Left colon (tissue), 2 donors: Measurements from ENCODE around the gene IL20. TPM values are rescaled to one million over a fixed set of nuclear protein-coding genes. Genes with fewer than 3 reads are reported as not detected.

ENCODE experiments used
- ATAC-seq: fragments of 200-7000 bp; cut with Tn5 transposase; one replicate; pipeline ENCODE4 v1.9.1; 2020; ENCODE audit warnings: mild to moderate bottlenecking, moderate library complexity
- DNase-seq, 2 donors: peaks; one replicate each; pipeline ENCODE4 v3.0.0-alpha.2; 2020
- intact Hi-C, 2 donors: fragments of 100-400 bp; cut with DNase I in 1 of 2; cut with micrococcal nuclease in 1 of 2; formaldehyde crosslinking; loops; one replicate each; pipeline versions ENCODE4 v1.11.2 to v1.14.0; 2022; cut with DNase I, micrococcal nuclease
- total RNA-seq, 2 donors: library from RNA; stranded (reverse); fragmentation: NEBNext Ultra II Directional; extraction: Animal tissue kit (Norgen Biotek cat#: 25700); gene quantifications; one replicate each; pipeline ENCODE4 v1.2.1, GENCODE V29; 2021
- donor health status: DM: no; HTN: no; CAD: no.
- donor health status: DM: yes; HTN: yes; CAD: no.

The IL20 gene
- total RNA-seq, 2 donors from 2014 or later, result not detected

GRCh38 chr1:206912445-206913095 lies 47.1 kb downstream of the IL20 start:
- DNase-seq (peak; percentile 60), ATAC-seq (peak; percentile 57)
- intact Hi-C loops, result loop anchor here in 1 of 2 donors (10.0 kb wide), 2 partner anchors 178 to 278 kb away; partner anchors contain the start of gene DYRK3

GRCh38 chr1:206913766-206914537 lies 48.5 kb downstream of the IL20 start:
- intact Hi-C loops, result loop anchor here in 1 of 2 donors (10.0 kb wide), 2 partner anchors 179 to 279 kb away; partner anchors contain the start of gene DYRK3
- no peak for ATAC-seq
- no peak for DNase-seq

- no peak for DNase-seq
- no peak for ATAC-seq
- intact Hi-C loops, result loop anchor here in 1 of 2 donors (10.0 kb wide), 2 partner anchors 180 to 280 kb away; partner anchors contain the start of gene DYRK3
Observed at GRCh38 chr1:206915030-206915735, 49.8 kb downstream of the IL20 start.

GRCh38 chr1:206916000-206916709 lies 50.7 kb downstream of the IL20 start:
- ATAC-seq, result no peak
- intact Hi-C loops, result loop anchor here in 1 of 2 donors (10.0 kb wide), 2 partner anchors 181 to 281 kb away; partner anchors contain the start of gene DYRK3
- no peak for DNase-seq

GRCh38 chr1:206918076-206918475 lies 52.7 kb downstream of the IL20 start:
- DNase-seq (no peak), ATAC-seq (no peak)
- intact Hi-C loops, result loop anchor here in 1 of 2 donors (10.0 kb wide), 2 partner anchors 183 to 283 kb away; partner anchors contain the start of gene DYRK3

Other genes with a start within 250 kb of the IL20 start
- 1 to 10 TPM in 1 of 2 donors, under 1 TPM in 1; 0.58 to 1.2 TPM for gene DYRK3, start 230.1 kb upstream of the IL20 start, total RNA-seq
- gene MAPKAPK2, start 180.7 kb upstream of the IL20 start, total RNA-seq, result 10 to 100 TPM; 62.5 to 80.8 TPM
- gene IL19, start 94.8 kb upstream of the IL20 start, total RNA-seq, result not detected
- gene IL10, start 93.1 kb upstream of the IL20 start, total RNA-seq, result 1 to 10 TPM; 1.1 to 1.5 TPM
- not detected for gene IL24, start 31.8 kb downstream of the IL20 start, total RNA-seq
- 1 to 10 TPM; 1.6 to 4.8 TPM for gene FCMR, start 56.3 kb downstream of the IL20 start, total RNA-seq
- gene PIGR, start 80.8 kb downstream of the IL20 start, total RNA-seq, result over 10,000 TPM; 10,148 to 12,746 TPM
- 1 to 10 TPM in 1 of 2 donors, under 1 TPM in 1; 0.53 to 1.0 TPM for gene FCAMR, start 104.8 kb downstream of the IL20 start, total RNA-seq
- gene C1orf116, start 167.1 kb downstream of the IL20 start, total RNA-seq, result 10 to 100 TPM; 17.2 to 31.6 TPM
- gene YOD1, start 185.6 kb downstream of the IL20 start, total RNA-seq, result 1 to 10 TPM; 6.6 to 7.2 TPM
- gene PFKFB2, start 187.7 kb downstream of the IL20 start, total RNA-seq, result 100 to 1,000 TPM; 104 to 117 TPM
- gene C4BPB, start 223.2 kb downstream of the IL20 start, total RNA-seq, result 10 to 100 TPM in 1 of 2 donors, 1 to 10 TPM in 1; 5.0 to 20.8 TPM
- gene C4BPA, start 238.6 kb downstream of the IL20 start, total RNA-seq, result 1 to 10 TPM; 3.4 to 4.5 TPM